ENCODE measurements around the gene SUMO2. TPM values are rescaled to one million over a fixed set of nuclear protein-coding genes. Genes with fewer than 3 reads are reported as not detected.
"Not testable (repeated sequence)": the region's sequence is repeated elsewhere in the genome, so short reads cannot be mapped to it uniquely, and the experiment has no call there.

The SUMO2 gene
- total and polyA plus RNA-seq, 2 of the 4 experiments (the other 2 are of a cell fraction) = 71.3 to 83.7 TPM

DNA sequence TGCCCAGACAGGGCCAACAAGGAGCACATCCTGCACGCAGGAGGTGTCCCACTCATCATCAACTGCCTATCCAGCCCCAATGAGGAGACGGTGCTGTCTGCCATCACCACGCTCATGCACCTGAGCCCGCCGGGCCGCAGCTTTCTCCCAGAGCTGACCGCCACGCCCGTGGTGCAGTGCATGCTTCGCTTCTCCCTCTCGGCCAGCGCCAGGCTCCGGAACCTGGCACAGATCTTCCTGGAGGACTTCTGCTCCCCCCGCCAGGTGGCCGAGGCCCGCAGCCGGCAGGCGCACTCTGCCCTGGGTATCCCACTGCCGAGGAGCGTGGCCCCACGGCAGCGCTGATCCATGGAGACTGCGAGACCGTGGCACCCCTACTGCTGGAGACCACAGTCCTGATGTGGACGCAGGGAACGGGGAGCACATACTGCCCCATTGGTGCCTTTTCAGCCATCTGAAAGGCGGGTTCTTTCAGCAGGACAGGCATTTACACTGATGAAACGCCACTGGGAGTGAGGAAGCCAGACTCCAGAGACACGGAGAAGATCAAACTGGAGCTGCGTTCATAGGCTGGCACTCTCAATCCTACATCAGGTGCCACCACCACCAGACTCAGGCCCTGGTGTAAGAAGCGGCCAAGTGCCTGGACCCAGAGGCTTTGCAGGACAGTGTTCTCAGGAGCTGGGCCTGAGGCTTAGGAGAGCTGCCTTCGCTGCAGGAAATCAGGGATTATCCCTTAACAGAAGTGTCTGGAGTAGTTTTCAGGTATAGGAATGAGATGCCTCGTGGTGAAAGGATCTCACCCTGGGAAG lies 53.9 kb downstream of the SUMO2 start:
- TF ChIP-seq, protein P1, sequence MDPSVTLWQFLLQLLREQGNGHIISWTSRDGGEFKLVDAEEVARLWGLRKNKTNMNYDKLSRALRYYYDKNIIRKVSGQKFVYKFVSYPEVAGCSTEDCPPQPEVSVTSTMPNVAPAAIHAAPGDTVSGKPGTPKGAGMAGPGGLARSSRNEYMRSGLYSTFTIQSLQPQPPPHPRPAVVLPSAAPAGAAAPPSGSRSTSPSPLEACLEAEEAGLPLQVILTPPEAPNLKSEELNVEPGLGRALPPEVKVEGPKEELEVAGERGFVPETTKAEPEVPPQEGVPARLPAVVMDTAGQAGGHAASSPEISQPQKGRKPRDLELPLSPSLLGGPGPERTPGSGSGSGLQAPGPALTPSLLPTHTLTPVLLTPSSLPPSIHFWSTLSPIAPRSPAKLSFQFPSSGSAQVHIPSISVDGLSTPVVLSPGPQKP (IDR thresholded peaks at IDR 0.05; ENCODE audit: borderline replicate concordance, low read depth, low read length) = no peak
- TF ChIP-seq RCOR1 (IDR thresholded peaks at IDR 0.05; ENCODE audit: insufficient replicate concordance, low read length) = no peak
- intact Hi-C loops (cut with micrococcal nuclease) = no loop called here
- Histone ChIP-seq H4K91ac (ENCODE audit: insufficient read depth, low read depth, low read length) (no peak overlapping the region), H3K4me1 (ENCODE audit: control insufficient read depth, insufficient read depth, low read length) (peaks cover 2% of the 10 kb centered on the region; the same call in 1 of the 2 replicates), H3K4ac (ENCODE audit: low read depth, low read length) (no peak overlapping the region), H3K9me1 (ENCODE audit: insufficient read depth, low read length) (peaks cover 27% of the 10 kb centered on the region), H3K36me3 (ENCODE audit: control insufficient read depth, insufficient read depth, low read length) (peaks cover 15% of the 10 kb centered on the region), H3K23ac (ENCODE audit: low read depth, low read length) (no peak overlapping the region), H4K8ac (ENCODE audit: low read depth in 2 of 2, low read length in 2 of 2) (no peak overlapping the region), H4K20me1 (ENCODE audit: insufficient read depth, low read length) (peaks cover 12% of the 10 kb centered on the region), H3K27me3 (ENCODE audit: control insufficient read depth, insufficient read depth, low read length) (no peaks in the 10 kb centered on the region), H3K4me3 (ENCODE audit: insufficient read depth, low read depth, low read length) (no peak overlapping the region), H3K4me2 (ENCODE audit: low read depth, low read length) (no peak overlapping the region), H2BK5ac (ENCODE audit: low read depth, low read length, poor library complexity, severe bottlenecking) (no peak overlapping the region), H2AK5ac (ENCODE audit: low read depth, low read length) (no peak overlapping the region), H3K27ac (ENCODE audit: insufficient read depth, low read length) (no peak overlapping the region), H3K79me1 (ENCODE audit: low read depth in 1 of 2, low read length in 2 of 2) (peaks cover 11 to 69% of the 10 kb centered on the region in 2 experiments), H2AFZ (replicated peaks; ENCODE audit: low read length, poor library complexity) (no peak overlapping the region), H2BK15ac (ENCODE audit: low read depth, low read length) (no peak overlapping the region), H2BK120ac (ENCODE audit: low read depth, low read length) (no peak overlapping the region), H3K14ac (replicated peaks; ENCODE audit: low read depth, low read length) (no peak overlapping the region), H2BK20ac (ENCODE audit: low read depth, low read length) (no peak overlapping the region), H3K56ac (ENCODE audit: extremely low read depth, insufficient read depth, low read length) (no peak overlapping the region), H3K9ac (ENCODE audit: low read depth, low read length) (no peak overlapping the region), H3K18ac (ENCODE audit: low read depth, low read length) (no peak overlapping the region), H2AK9ac (replicated peaks; ENCODE audit: low read depth, low read length, poor library complexity) (peak overlapping the region; percentile 44), H4K5ac (ENCODE audit: low read depth, low read length) (no peak overlapping the region), H3K9me3 (ENCODE audit: control insufficient read depth, insufficient read depth, low read length) (no peaks in the 10 kb centered on the region)
- 94% methylated on average over 14 of the region's 33 CpGs; no CpG with 5 or more reads in 1 of the 2 experiments for WGBS, 2 experiments (ENCODE audit: extremely low coverage in 2 of 2, insufficient read length in 1 of 2)
- no peak for DNase-seq
- in situ Hi-C loops (cut with MboI; ENCODE audit: low sequenced_read_pairs) = no loop called here
- CTCF ChIA-PET = interaction anchor here (0.9 to 1.1 kb wide), 2 partner anchors 13 to 69 kb away, joined by 3 to 11 read pairs; no protein-coding TSS in a partner anchor
- BruUV-seq (replicated peaks) = no TSS peak
- no peak for ATAC-seq (ENCODE audit: low read depth)
- POLR2A ChIA-PET (ENCODE audit: unreplicated experiment) = no interaction called here
- dilution Hi-C loops (cut with HindIII; ENCODE audit: low sequenced_read_pairs, unreplicated experiment) = no loop called here

- H2AFZ ChIP-seq (replicated peaks; ENCODE audit: low read length, poor library complexity); intact Hi-C loops (cut with micrococcal nuclease); H3K4me3 ChIP-seq (ENCODE audit: insufficient read depth, low read depth, low read length); ATAC-seq (ENCODE audit: low read depth); H4K8ac ChIP-seq (ENCODE audit: low read depth in 2 of 2, low read length in 2 of 2); H3K27me3 ChIP-seq (ENCODE audit: control insufficient read depth, insufficient read depth, low read length); H3K4me1 ChIP-seq (ENCODE audit: control insufficient read depth, insufficient read depth, low read length); H3K4me2 ChIP-seq (ENCODE audit: low read depth, low read length); H2AK9ac ChIP-seq (replicated peaks; ENCODE audit: low read depth, low read length, poor library complexity); H2BK5ac ChIP-seq (ENCODE audit: low read depth, low read length, poor library complexity, severe bottlenecking); H3K27ac ChIP-seq (ENCODE audit: insufficient read depth, low read length); H2BK120ac ChIP-seq (ENCODE audit: low read depth, low read length); DNase-seq; H3K14ac ChIP-seq (replicated peaks; ENCODE audit: low read depth, low read length); H3K9ac ChIP-seq (ENCODE audit: low read depth, low read length); H3K9me3 ChIP-seq (ENCODE audit: control insufficient read depth, insufficient read depth, low read length); dilution Hi-C loops (cut with HindIII; ENCODE audit: low sequenced_read_pairs, unreplicated experiment); BruUV-seq (replicated peaks); H4K91ac ChIP-seq (ENCODE audit: insufficient read depth, low read depth, low read length); H3K23ac ChIP-seq (ENCODE audit: low read depth, low read length); H3K18ac ChIP-seq (ENCODE audit: low read depth, low read length); in situ Hi-C loops (cut with MboI; ENCODE audit: low sequenced_read_pairs); H4K5ac ChIP-seq (ENCODE audit: low read depth, low read length); POLR2A ChIA-PET (ENCODE audit: unreplicated experiment); H2AK5ac ChIP-seq (ENCODE audit: low read depth, low read length); H2BK15ac ChIP-seq (ENCODE audit: low read depth, low read length); H3K4ac ChIP-seq (ENCODE audit: low read depth, low read length); H2BK20ac ChIP-seq (ENCODE audit: low read depth, low read length); H3K56ac ChIP-seq (ENCODE audit: extremely low read depth, insufficient read depth, low read length): not testable (repeated sequence)
- H3K36me3 ChIP-seq (ENCODE audit: control insufficient read depth, insufficient read depth, low read length) = peaks cover 15% of the 10 kb centered on the region
- CTCF ChIA-PET = interaction anchor here (0.9 kb wide), 1 partner anchor 68 kb away, joined by 11 read pairs; no protein-coding TSS in a partner anchor
- peaks cover 12 to 66% of the 10 kb centered on the region in 2 experiments for H3K79me1 ChIP-seq (ENCODE audit: low read depth in 1 of 2, low read length in 2 of 2)
- H3K9me1 ChIP-seq (ENCODE audit: insufficient read depth, low read length) = peaks cover 27% of the 10 kb centered on the region
- peaks cover 12% of the 10 kb centered on the region for H4K20me1 ChIP-seq (ENCODE audit: insufficient read depth, low read length)
- WGBS, 2 experiments (ENCODE audit: extremely low coverage in 2 of 2, insufficient read length in 1 of 2) = 100% methylated on average over 2 of the region's 5 CpGs; no CpG with 5 or more reads in 1 of the 2 experiments
These were observed 54.8 kb downstream of the SUMO2 start for GRCh38 chr17:75127936-75128335.

All from IMR-90 (cell line).